CD14-positive monocyte (primary cell): ENCODE measurements around the gene RPS19. TPM values are rescaled to one million over a fixed set of nuclear protein-coding genes. Genes with fewer than 3 reads are reported as not detected.

Source experiments
- DNase-seq, 3 donors: peaks; one replicate each; pipeline ENCODE4 v3.0.0-alpha.2; 2011 to 2022
- H2AFZ ChIP-seq: 2 replicates; pipeline ENCODE4 v1.6.0; 2012; ENCODE audit warnings: mild to moderate bottlenecking, low read depth, low read length, inconsistent platforms; ENCODE audit not compliant: insufficient read depth, poor library complexity, severe bottlenecking
- H3K27ac ChIP-seq, 2 donors: 1 replicate in 1 of 2; 2 replicates in 1 of 2; pipeline ENCODE4 v1.5.1; 2012 to 2013; ENCODE audit warnings: low read length in 2 of 2, control low read depth in 1 of 2, inconsistent platforms in 1 of 2, low read depth in 1 of 2, mild to moderate bottlenecking in 1 of 2
- H3K27me3 ChIP-seq, 2 donors: one replicate each; pipeline versions ENCODE4 v1.6.0 to v1.6.1; 2011 to 2013; ENCODE audit warnings: low read length in 2 of 2; ENCODE audit not compliant: control insufficient read depth in 2 of 2, insufficient read depth in 2 of 2
- H3K36me3 ChIP-seq, 2 donors: replicated peaks in 1 of 2; 1 replicate in 1 of 2; 2 replicates in 1 of 2; pipeline versions ENCODE4 v1.5.1 to v1.6.1; 2012 to 2013; ENCODE audit warnings: low read length in 2 of 2, control low read depth in 1 of 2, inconsistent platforms in 1 of 2, mild to moderate bottlenecking in 1 of 2; ENCODE audit not compliant: insufficient read depth in 2 of 2, control insufficient read depth in 1 of 2
- H3K4me1 ChIP-seq, 2 donors: 1 replicate in 1 of 2; 2 replicates in 1 of 2; pipeline versions ENCODE4 v1.5.1 to v1.6.1; 2012 to 2013; ENCODE audit warnings: low read length in 2 of 2, control low read depth in 1 of 2, inconsistent platforms in 1 of 2, mild to moderate bottlenecking in 1 of 2, moderate library complexity in 1 of 2; ENCODE audit not compliant: insufficient read depth in 2 of 2, control insufficient read depth in 1 of 2
- H3K4me2 ChIP-seq: replicated peaks from 2 replicates; pipeline ENCODE3; 2012; ENCODE audit warnings: low read length, moderate library complexity, mild to moderate bottlenecking; ENCODE audit not compliant: poor library complexity, severe bottlenecking; ENCODE audit errors: extremely low read depth
- H3K4me3 ChIP-seq, 3 experiments: fragments of 200-600 bp in 1 of 3; sonication (generic) in 1 of 3; replicated peaks in 1 of 3; 1 replicate in 2 of 3; 2 replicates in 1 of 3; pipeline ENCODE4 v1.5.1; 2011 to 2013; ENCODE audit warnings: low read length in 3 of 3, mild to moderate bottlenecking in 3 of 3, control low read depth in 2 of 3, low read depth in 2 of 3, inconsistent platforms in 1 of 3, moderate library complexity in 1 of 3
- H3K79me2 ChIP-seq: 2 replicates; pipeline ENCODE4 v1.6.0; 2012; ENCODE audit warnings: mild to moderate bottlenecking, control low read depth, inconsistent platforms, low read length, moderate library complexity; ENCODE audit not compliant: insufficient read depth
- H3K9ac ChIP-seq: 2 replicates; pipeline ENCODE4 v1.6.0; 2017; ENCODE audit warnings: low read length, mild to moderate bottlenecking; ENCODE audit not compliant: insufficient read depth, poor library complexity, severe bottlenecking
- H3K9me3 ChIP-seq, 2 donors: replicated peaks in 1 of 2; 1 replicate in 1 of 2; 2 replicates in 1 of 2; pipeline versions ENCODE4 v1.5.1 to v1.6.1; 2012 to 2013; ENCODE audit warnings: low read length in 2 of 2, control low read depth in 1 of 2; ENCODE audit not compliant: control insufficient read depth in 1 of 2, insufficient read depth in 1 of 2
- H4K20me1 ChIP-seq: 2 replicates; pipeline ENCODE4 v1.6.0; 2012; ENCODE audit warnings: mild to moderate bottlenecking, low read length, control low read depth, moderate library complexity; ENCODE audit not compliant: insufficient read depth
- H3K27ac Mint-ChIP-seq, 7 donors: one replicate each; pipeline ENCODE4 v1.8.0; 2020; ENCODE audit warnings: mild to moderate bottlenecking in 7 of 7, mixed read lengths in 7 of 7, moderate library complexity in 6 of 7, inconsistent platforms in 2 of 7
- H3K27me3 Mint-ChIP-seq, 3 donors: one replicate each; pipeline ENCODE4 v1.8.0; 2021 to 2022; ENCODE audit warnings: low read depth in 3 of 3, mild to moderate bottlenecking in 3 of 3, mixed read lengths in 3 of 3, moderate library complexity in 3 of 3, inconsistent platforms in 1 of 3
- H3K36me3 Mint-ChIP-seq, 2 donors: one replicate each; pipeline ENCODE4 v1.8.0; 2020; ENCODE audit warnings: mixed read lengths in 2 of 2, inconsistent platforms in 1 of 2, mild to moderate bottlenecking in 1 of 2
- H3K4me1 Mint-ChIP-seq: one replicate; pipeline ENCODE4 v1.8.0; 2020; ENCODE audit warnings: mild to moderate bottlenecking, mixed read lengths
- H3K4me3 Mint-ChIP-seq, 2 donors: one replicate each; pipeline ENCODE4 v1.8.0; 2020; ENCODE audit warnings: mild to moderate bottlenecking in 2 of 2, mixed read lengths in 2 of 2, moderate library complexity in 1 of 2
- H3K9me3 Mint-ChIP-seq, 7 donors: one replicate each; pipeline ENCODE4 v1.8.0; 2020 to 2022; ENCODE audit warnings: mixed read lengths in 7 of 7, mild to moderate bottlenecking in 6 of 7, moderate library complexity in 6 of 7, inconsistent platforms in 2 of 7
- CTCF ChIP-seq: fragments of 200-600 bp; IDR thresholded peaks from one replicate; pipeline ENCODE4 v1.8.0; 2022; ENCODE audit warnings: antibody characterized with exemption, mild to moderate bottlenecking
- WGBS: methylation state at CpG from one replicate; pipeline ENCODE4 v1.1.5; 2013; ENCODE audit warnings: missing lambda C conversion rate; ENCODE audit not compliant: insufficient coverage; 5-methylcytosine and 5-hydroxymethylcytosine counted together
- intact Hi-C, 2 donors: fragments of 100-400 bp; cut with micrococcal nuclease; formaldehyde crosslinking; loops; one replicate each; pipeline versions ENCODE4 v1.15.0 to v1.15.1; 2023
- polyA plus RNA-seq, 3 donors: library from polyadenylated mRNA; depleted of rRNA in 1 of 3; unstranded in 2 of 3; stranded (reverse) in 1 of 3; fragments of 300-500 nt in 2 of 3; fragments of >200 nt in 1 of 3; fragmentation: Illumina TruSeq in 2 of 3; gene quantifications; 1 replicate in 2 of 3; 2 replicates in 1 of 3; pipeline ENCODE4 v1.2.3, GENCODE V29; 2012 to 2021

The RPS19 gene
- polyA plus RNA-seq, 3 donors = 1,234 to 2,117 (median 1,424) TPM

DNA sequence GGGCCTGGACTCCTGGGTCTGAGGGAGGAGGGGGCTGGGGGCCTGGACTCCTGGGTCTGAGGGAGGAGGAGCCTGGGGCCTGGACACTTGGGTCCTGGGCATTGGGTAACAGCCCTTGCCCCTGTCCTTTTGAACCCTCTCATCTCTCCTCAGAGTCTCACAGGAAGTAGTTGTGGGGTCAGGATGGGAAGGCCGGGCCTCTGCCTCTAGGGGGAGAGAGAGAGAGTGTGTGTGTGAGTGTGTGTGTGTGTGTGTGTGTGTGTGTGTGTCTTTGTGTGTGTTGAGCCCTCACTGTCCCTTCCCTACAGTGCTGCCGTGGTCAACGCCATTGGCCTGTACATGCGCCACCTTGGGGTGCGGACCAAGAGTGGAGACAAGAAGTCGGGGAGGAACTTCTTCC lies 33.8 kb downstream of the RPS19 start:
- peaks cover 98% of the 10 kb centered on the region for H4K20me1 ChIP-seq
- no peak for TF ChIP-seq CTCF
- peaks cover 5% of the 10 kb centered on the region for H3K4me1 Mint-ChIP-seq
- peaks cover 0 to 2% (median 2%) of the 10 kb centered on the region in 3 donors for H3K27me3 Mint-ChIP-seq
- H3K36me3 Mint-ChIP-seq = peaks cover 61 to 89% of the 10 kb centered on the region in 2 donors
- 74% methylated on average over 6 of the region's 6 CpGs for WGBS
- H3K4me3 ChIP-seq = no peak overlapping the region
- H3K9ac ChIP-seq = no peak overlapping the region
- peak overlapping the region in 4 of 7 donors; percentile 11 to 90 (median 56) for H3K27ac Mint-ChIP-seq
- no peaks in the 10 kb centered on the region for H3K4me1 ChIP-seq
- H3K9me3 Mint-ChIP-seq = peaks cover 0 to 2% (median 0%) of the 10 kb centered on the region in 7 donors
- H3K27ac ChIP-seq = no peak overlapping the region
- H3K79me2 ChIP-seq = peaks cover 65% of the 10 kb centered on the region
- H3K4me3 Mint-ChIP-seq = no peak overlapping the region
- no peak overlapping the region for H2AFZ ChIP-seq
- no peak for DNase-seq
- intact Hi-C loops = no loop called here
- no peaks in the 10 kb centered on the region for H3K9me3 ChIP-seq
- H3K4me2 ChIP-seq = no peak overlapping the region
- H3K36me3 ChIP-seq = peaks cover 79 to 92% of the 10 kb centered on the region in 2 donors
- no peaks in the 10 kb centered on the region for H3K27me3 ChIP-seq

DNA sequence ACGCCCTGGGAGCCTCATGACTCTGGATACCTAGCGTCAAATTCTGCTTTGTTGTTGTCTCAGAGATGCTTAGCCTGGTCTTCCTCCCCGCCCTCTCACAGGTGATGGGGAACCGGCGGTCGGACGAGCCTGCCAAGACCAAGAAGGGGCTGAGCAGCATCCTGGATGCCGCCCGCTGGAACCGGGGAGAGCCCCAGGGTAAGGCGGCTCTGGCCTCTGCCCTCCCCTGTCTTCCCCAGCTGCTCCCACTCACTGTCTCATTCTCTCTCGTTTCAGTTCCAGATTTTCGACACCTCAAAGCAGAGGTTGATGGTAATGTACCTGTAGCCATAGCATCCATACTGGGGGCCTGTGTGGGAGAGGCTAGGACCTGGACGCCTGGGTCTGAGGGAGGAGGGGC lies 34.3 kb downstream of the RPS19 start:
- H3K4me3 Mint-ChIP-seq = no peak overlapping the region
- H3K36me3 ChIP-seq = peaks cover 78 to 92% of the 10 kb centered on the region in 2 donors
- H3K4me1 Mint-ChIP-seq = peaks cover 5% of the 10 kb centered on the region
- H3K4me2 ChIP-seq = no peak overlapping the region
- H3K27me3 ChIP-seq = no peaks in the 10 kb centered on the region
- H3K27ac Mint-ChIP-seq = peak overlapping the region in 1 of 7 donors; percentile 7
- H3K4me1 ChIP-seq = no peaks in the 10 kb centered on the region
- no peak overlapping the region for H3K4me3 ChIP-seq
- peaks cover 0 to 2% (median 2%) of the 10 kb centered on the region in 3 donors for H3K27me3 Mint-ChIP-seq
- peaks cover 61 to 89% of the 10 kb centered on the region in 2 donors for H3K36me3 Mint-ChIP-seq
- peaks cover 0 to 2% (median 0%) of the 10 kb centered on the region in 7 donors for H3K9me3 Mint-ChIP-seq
- no peak overlapping the region for H3K9ac ChIP-seq
- no peak overlapping the region for H3K27ac ChIP-seq
- H3K79me2 ChIP-seq = peaks cover 60% of the 10 kb centered on the region
- intact Hi-C loops = no loop called here
- WGBS = 89% methylated on average over 11 of the region's 14 CpGs
- no peak for DNase-seq
- no peak for TF ChIP-seq CTCF
- no peak overlapping the region for H2AFZ ChIP-seq
- H3K9me3 ChIP-seq = no peaks in the 10 kb centered on the region
- H4K20me1 ChIP-seq = peaks cover 98% of the 10 kb centered on the region
